Measurements from ENCODE around the gene RHO.
A peak's percentile ranks its signal among the peaks of the same experiment; 100 is the strongest.

RHO gene

DNA sequence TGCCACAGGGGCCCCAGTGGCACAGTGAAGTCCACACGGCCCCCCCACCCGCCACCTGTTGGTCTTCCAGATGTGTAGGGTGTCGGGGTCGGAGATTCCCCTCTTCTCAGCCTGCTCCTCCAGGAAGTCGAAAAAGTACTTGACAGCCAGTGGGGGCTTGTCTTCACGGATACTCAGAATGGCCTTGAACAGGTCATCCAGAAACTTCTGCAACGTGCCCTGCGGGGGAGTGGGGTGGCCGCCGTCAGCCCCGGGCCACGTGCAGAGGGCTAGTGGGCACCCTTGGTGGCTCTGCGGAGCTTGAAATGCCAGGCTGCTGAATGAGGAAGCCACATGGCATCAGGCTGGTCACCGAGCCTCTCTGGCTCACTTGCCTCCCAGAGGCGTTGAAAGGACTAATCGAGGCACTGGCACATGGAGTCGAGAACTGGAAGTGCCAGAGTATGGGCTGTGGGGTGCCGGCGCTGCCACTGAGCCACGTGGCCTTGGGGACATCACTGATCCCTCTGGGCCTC lies 31.2 kb downstream of the RHO start:
- no peak overlapping the region for H3K27ac ChIP-seq
- POLR2A ChIA-PET (ENCODE audit: low non-redundant PET), result no interaction called here
- TF ChIP-seq, protein P1, sequence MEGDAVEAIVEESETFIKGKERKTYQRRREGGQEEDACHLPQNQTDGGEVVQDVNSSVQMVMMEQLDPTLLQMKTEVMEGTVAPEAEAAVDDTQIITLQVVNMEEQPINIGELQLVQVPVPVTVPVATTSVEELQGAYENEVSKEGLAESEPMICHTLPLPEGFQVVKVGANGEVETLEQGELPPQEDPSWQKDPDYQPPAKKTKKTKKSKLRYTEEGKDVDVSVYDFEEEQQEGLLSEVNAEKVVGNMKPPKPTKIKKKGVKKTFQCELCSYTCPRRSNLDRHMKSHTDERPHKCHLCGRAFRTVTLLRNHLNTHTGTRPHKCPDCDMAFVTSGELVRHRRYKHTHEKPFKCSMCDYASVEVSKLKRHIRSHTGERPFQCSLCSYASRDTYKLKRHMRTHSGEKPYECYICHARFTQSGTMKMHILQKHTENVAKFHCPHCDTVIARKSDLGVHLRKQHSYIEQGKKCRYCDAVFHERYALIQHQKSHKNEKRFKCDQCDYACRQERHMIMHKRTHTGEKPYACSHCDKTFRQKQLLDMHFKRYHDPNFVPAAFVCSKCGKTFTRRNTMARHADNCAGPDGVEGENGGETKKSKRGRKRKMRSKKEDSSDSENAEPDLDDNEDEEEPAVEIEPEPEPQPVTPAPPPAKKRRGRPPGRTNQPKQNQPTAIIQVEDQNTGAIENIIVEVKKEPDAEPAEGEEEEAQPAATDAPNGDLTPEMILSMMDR (conservative IDR thresholded peaks at IDR 0.05; ENCODE audit: low read depth), result no peak

DNA sequence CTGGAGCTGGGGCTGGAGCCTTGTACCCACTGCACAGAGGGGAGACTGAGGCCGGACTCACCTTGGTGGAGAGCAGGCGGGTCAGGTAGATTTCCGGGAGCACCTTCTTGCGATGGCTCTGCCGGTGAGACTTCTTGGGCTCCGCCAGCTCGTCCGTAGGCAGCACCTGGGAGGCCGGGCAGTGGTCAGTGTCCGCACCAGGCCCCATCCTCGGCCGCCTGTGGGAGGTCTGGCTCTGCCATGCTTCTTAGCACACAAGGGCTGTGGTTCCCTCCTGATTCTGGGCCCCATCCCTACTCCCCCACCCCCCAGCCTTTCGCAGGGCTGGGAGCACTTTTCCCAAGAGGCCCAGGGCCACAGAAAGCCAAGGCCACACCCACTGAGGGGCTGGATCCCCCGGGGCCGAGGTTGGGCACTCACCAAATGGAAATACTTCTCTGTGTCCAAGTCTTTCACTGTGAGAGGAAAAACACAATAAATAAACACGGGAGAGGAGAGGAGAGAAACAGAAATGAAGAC lies 31.9 kb downstream of the RHO start:
- POLR2A ChIA-PET (ENCODE audit: low non-redundant PET), result no interaction called here
- CTCF ChIA-PET, result no interaction called here
- 0 out of 2 replicates have a peak overlapping the region, but pooled peaks have one; percentile 10 for H3K27ac ChIP-seq
- DNase-seq (ENCODE audit: low spot score), result no peak
- TF ChIP-seq, protein P1 (conservative IDR thresholded peaks at IDR 0.05; ENCODE audit: low read depth), result no peak

More for the DNA sequence above, 31.2 kb downstream of the RHO start:
- CTCF ChIA-PET, result interaction anchor here (0.6 kb wide), 1 partner anchor 1666 kb away, joined by 3 read pairs; no protein-coding TSS in a partner anchor
- no peak for DNase-seq (ENCODE audit: low spot score)

DNA sequence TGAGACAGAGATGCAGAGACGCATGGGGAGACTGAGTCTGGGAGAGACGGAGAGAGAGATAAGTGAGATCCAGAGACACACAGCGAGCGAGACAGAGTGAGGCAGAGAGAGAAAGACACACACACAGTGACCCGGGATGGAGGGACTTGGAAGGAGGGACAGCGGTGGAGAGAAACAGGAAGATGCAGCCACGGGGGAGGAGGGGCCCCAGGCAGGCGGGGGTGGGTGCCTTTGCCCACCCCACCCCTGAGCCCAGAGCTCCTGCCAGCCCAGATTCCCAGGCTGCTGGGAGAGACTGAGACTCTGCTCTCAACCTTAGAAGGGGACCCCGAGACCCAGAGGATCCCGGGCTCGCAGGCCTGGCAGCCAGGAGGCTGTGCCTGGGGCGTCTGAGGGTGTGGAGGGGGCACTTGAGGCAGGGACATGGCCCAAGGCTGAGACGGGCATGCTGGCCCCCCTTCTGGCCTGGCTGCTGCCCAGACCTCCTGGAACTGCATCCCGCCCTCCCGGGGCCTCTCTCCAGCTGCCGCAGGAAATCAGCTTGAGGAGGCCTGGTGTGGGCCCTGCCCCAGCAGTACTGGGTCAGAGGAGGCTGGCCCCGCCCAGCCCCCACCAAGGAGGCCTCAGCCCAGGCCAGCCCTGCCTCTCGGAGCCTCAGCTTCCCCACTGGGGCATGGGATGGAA lies 32.6 kb downstream of the RHO start:
- CTCF ChIA-PET, result no interaction called here
- H3K27ac ChIP-seq, result no peak overlapping the region
- TF ChIP-seq, protein P1 (conservative IDR thresholded peaks at IDR 0.05; ENCODE audit: low read depth), result no peak
- POLR2A ChIA-PET (ENCODE audit: low non-redundant PET), result no interaction called here
- DNase-seq (ENCODE audit: low spot score), result no peak

DNA sequence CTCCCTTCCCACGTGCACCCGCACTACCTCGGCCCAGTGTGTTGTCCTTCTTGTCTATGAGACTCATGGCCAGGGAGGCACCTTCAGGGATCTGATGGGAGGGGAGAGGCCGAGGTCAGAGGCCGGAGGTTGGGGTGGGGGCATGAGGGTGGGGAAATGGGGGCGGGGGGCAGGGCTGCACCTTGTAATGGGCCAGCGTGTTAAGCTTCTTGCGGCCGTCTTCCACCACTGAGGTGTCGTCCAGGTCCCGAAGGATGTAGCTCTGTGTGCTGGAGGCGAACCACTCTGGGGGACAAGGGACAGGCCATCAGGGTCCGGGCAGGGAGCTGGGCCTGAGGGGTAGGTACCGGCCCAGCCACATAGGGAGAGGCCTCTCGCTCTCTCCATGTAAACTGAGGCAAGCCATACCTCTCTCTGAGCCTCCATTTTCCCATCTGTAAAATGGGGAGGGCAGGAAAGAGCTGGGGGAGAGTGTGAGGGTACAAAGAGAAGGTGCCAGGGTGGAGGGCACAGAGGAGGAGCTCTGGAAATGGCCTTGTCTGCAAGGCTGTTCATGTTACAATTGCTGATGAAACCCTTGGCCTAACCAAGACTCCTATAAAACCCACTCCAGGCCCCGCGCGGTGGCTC lies 33.3 kb downstream of the RHO start:
- ChIA-PET CTCF (no interaction called here), POLR2A (ENCODE audit: low non-redundant PET) (no interaction called here)
- no peak for DNase-seq (ENCODE audit: low spot score)
- no peak overlapping the region for H3K27ac ChIP-seq
- TF ChIP-seq, protein P1 (conservative IDR thresholded peaks at IDR 0.05; ENCODE audit: low read depth), result no peak

DNA sequence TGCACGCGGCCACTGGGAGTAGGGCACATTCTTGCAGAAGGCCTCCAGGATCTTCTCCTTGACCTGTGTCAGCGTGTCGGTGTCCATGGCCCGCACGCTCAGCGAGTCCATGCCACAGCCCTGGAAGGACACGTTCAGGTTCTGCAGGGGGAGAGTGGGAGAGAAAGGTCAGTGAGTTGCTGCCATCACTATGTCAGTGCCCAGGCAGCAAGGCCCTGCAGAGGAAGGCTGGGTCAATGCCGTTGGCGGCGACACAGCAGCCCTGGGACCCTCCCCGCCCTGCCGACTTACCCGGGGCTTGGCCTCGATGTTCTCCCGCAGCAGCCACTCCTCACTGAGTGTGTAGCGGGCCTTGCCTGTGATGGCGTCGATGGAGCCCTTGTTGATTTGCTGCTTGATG lies 34.4 kb downstream of the RHO start:
- no peak overlapping the region for H3K27ac ChIP-seq
- no peak for DNase-seq (ENCODE audit: low spot score)
- POLR2A ChIA-PET (ENCODE audit: low non-redundant PET), result no interaction called here
- TF ChIP-seq, protein P1 (conservative IDR thresholded peaks at IDR 0.05; ENCODE audit: low read depth), result no peak
- CTCF ChIA-PET, result no interaction called here

DNA sequence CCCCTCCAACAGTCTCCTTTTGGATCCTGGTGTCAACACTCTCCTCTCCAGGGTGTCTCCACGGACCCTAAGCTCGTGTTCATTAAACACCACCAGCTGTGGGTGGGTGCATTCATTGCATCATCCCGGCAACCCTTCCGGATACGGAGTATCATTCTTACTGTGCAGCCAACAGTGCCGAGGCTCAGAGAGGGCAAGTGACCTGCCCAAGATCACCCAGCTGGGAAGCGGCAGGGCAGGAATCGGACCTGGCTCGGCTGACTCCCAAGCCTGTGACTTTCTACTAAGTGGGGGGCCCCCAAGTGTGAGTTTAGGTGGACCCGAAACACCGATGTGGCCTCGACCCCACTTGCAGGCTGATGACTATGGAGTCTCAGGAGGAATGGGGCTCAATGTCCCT lies 34.9 kb downstream of the RHO start:
- H3K27ac ChIP-seq, result no peak overlapping the region
- ChIA-PET CTCF (interaction anchor here (0.6 kb wide), 1 partner anchor 73 kb away, joined by 4 read pairs; no protein-coding TSS in a partner anchor), POLR2A (ENCODE audit: low non-redundant PET) (no interaction called here)
- TF ChIP-seq, protein P1 (conservative IDR thresholded peaks at IDR 0.05; ENCODE audit: low read depth), result no peak
- no peak for DNase-seq (ENCODE audit: low spot score)

All from RWPE1 (cell line).